ENCODE results near the gene C1orf52.
"Not testable (repeated sequence)": the region's sequence is repeated elsewhere in the genome, so short reads cannot be mapped to it uniquely, and the experiment has no call there.

C1orf52 gene

GRCh38 chr1:85277802-85278201 is 18.3 kb upstream of the C1orf52 start:
- DNase-seq, result no peak

- DNase-seq, result no peak
These were observed 17.6 kb upstream of the C1orf52 start for GRCh38 chr1:85276978-85277639.

GRCh38 chr1:85276215-85276977 is 16.9 kb upstream of the C1orf52 start, which contains the start of gene BCL10:
TSS of gene BCL10 (minus strand) at chr1:85276632. CDS start at chr1:85276352, 280 bp downstream.
- peak; percentile 95 for DNase-seq

- no peak for DNase-seq
These were observed 16.3 kb upstream of the C1orf52 start for GRCh38 chr1:85275701-85276214.

- DNase-seq, result no peak
These were observed 15.5 kb upstream of the C1orf52 start for GRCh38 chr1:85274969-85275453.

GRCh38 chr1:85273397-85273796 is 13.9 kb upstream of the C1orf52 start:
- DNase-seq, result no peak

- no peak for DNase-seq
These were observed 9.5 kb upstream of the C1orf52 start for GRCh38 chr1:85268801-85269585.

- DNase-seq, result no peak
These were observed 7.9 kb upstream of the C1orf52 start for GRCh38 chr1:85267313-85267712.

- DNase-seq, result no peak
These were observed 4.7 kb upstream of the C1orf52 start for GRCh38 chr1:85264150-85264549.

- DNase-seq, result no peak
These were observed 3.5 kb upstream of the C1orf52 start for GRCh38 chr1:85262985-85263384.

- DNase-seq, result no peak
These were observed 431 bp upstream of the C1orf52 start for GRCh38 chr1:85259912-85260274.

GRCh38 chr1:85258536-85259117 is 835 bp downstream of the C1orf52 start:
- DNase-seq, result no peak

GRCh38 chr1:85249042-85249441 is 10.4 kb downstream of the C1orf52 start:
- not testable (repeated sequence) for DNase-seq

GRCh38 chr1:85245891-85246290 is 13.6 kb downstream of the C1orf52 start:
- DNase-seq, result no peak

GRCh38 chr1:85245456-85245855 is 14.0 kb downstream of the C1orf52 start:
- DNase-seq, result no peak

GRCh38 chr1:85244271-85245061 is 15.0 kb downstream of the C1orf52 start:
- no peak for DNase-seq

- no peak for DNase-seq
These were observed 16.1 kb downstream of the C1orf52 start for GRCh38 chr1:85243372-85243771.

- DNase-seq, result no peak
These were observed 18.8 kb downstream of the C1orf52 start for GRCh38 chr1:85240643-85241042.

- no peak for DNase-seq
These were observed 19.3 kb downstream of the C1orf52 start for GRCh38 chr1:85240174-85240601.

GRCh38 chr1:85237613-85238012 is 21.8 kb downstream of the C1orf52 start:
- DNase-seq, result no peak

GRCh38 chr1:85230305-85230977 is 29.0 kb downstream of the C1orf52 start:
- DNase-seq, result no peak
